GM12878 (cell line): ENCODE results near the gene SCARB2. TPM values are rescaled to one million over a fixed set of nuclear protein-coding genes. Genes with fewer than 3 reads are reported as not detected.

Experiments used
- ATAC-seq: fragments of 200-7000 bp; cut with Tn5 transposase; 3 replicates; pipeline ENCODE4 v1.9.1; 2020; ENCODE audit warnings: mild to moderate bottlenecking, moderate library complexity
- BruUV-seq: library from RNA; stranded (reverse); fragments of 400-500 nt; replicated peaks from 2 replicates; lab custom pipeline; 2021; lab: Mats Ljungman, UMichigan
- CTCF ChIA-PET: fragments of 300-600 bp; sonication (Branson Sonifier 250); formaldehyde crosslinking; extraction: SDS; loops from one replicate; lab custom pipeline; 2021; ENCODE audit warnings: inconsistent platforms; lab: Yijun Ruan, JAX
- POLR2A ChIA-PET: fragments of 350-600 bp; formaldehyde crosslinking; extraction: SDS; loops from one replicate; lab custom pipeline; 2021; ENCODE audit warnings: inconsistent platforms; lab: Charles Lee
- RAD21 ChIA-PET: fragments of 300-600 bp; sonication (Branson Sonifier 250); formaldehyde crosslinking; loops from one replicate; lab custom pipeline; 2023; ENCODE audit warnings: antibody characterized with exemption; ENCODE audit not compliant: unreplicated experiment; lab: Charles Lee
- SMC1A ChIA-PET: fragments of 300-600 bp; sonication (Branson Sonifier 250); formaldehyde crosslinking; loops from one replicate; lab custom pipeline; 2023; ENCODE audit not compliant: unreplicated experiment, uncharacterized antibody; lab: Charles Lee
- DNase-seq: peaks from one replicate; pipeline ENCODE4 v3.0.0-alpha.2; 2011; ENCODE audit warnings: low read depth, low spot score
- FAIRE-seq: peaks from 3 replicates; lab custom pipeline; 2011; peaks lifted over from hg19 to GRCh38; lab: Jason Lieb, UNC
- H2AFZ ChIP-seq: 2 replicates; pipeline ENCODE4 v1.6.0; 2011; ENCODE audit warnings: low read depth, low read length, control low read depth; ENCODE audit not compliant: control insufficient read depth
- H3K27ac ChIP-seq: 2 replicates; pipeline ENCODE4 v1.5.1; 2011; ENCODE audit warnings: control low read depth; ENCODE audit not compliant: control insufficient read depth, insufficient read depth
- H3K27me3 ChIP-seq, 2 experiments: replicated peaks in 1 of 2; 2 replicates each; pipeline versions ENCODE4 v1.6.0 to v1.6.1; 2011; ENCODE audit warnings: low read length in 1 of 2; ENCODE audit not compliant: control insufficient read depth in 2 of 2, insufficient read depth in 2 of 2
- H3K36me3 ChIP-seq, 2 experiments: 2 replicates each; pipeline ENCODE4 v1.5.1; 2011; ENCODE audit warnings: low read length in 1 of 2; ENCODE audit not compliant: control insufficient read depth in 2 of 2, insufficient read depth in 2 of 2
- H3K4me1 ChIP-seq: 2 replicates; pipeline ENCODE4 v1.6.1; 2011; ENCODE audit warnings: mild to moderate bottlenecking, low read length, moderate library complexity, mixed read lengths; ENCODE audit not compliant: control insufficient read depth, insufficient read depth
- H3K4me2 ChIP-seq: 2 replicates; pipeline ENCODE4 v1.6.0; 2011; ENCODE audit warnings: control low read depth; ENCODE audit not compliant: control insufficient read depth, insufficient read depth
- H3K4me3 ChIP-seq: fragments of 200-600 bp; sonication (generic); 2 replicates; pipeline ENCODE4 v1.5.1; 2016
- H3K79me2 ChIP-seq: 2 replicates; pipeline ENCODE4 v1.6.0; 2011; ENCODE audit warnings: low read length; ENCODE audit not compliant: control insufficient read depth, insufficient read depth
- H3K9ac ChIP-seq: 2 replicates; pipeline ENCODE4 v1.8.0; 2011; ENCODE audit warnings: low read length, control low read depth, mixed read lengths; ENCODE audit not compliant: control insufficient read depth, insufficient read depth
- H3K9me3 ChIP-seq: replicated peaks from 3 replicates; pipeline ENCODE4 v1.5.1; 2011; ENCODE audit warnings: mild to moderate bottlenecking, low read length; ENCODE audit not compliant: control insufficient read depth, insufficient read depth
- H4K20me1 ChIP-seq: 2 replicates; pipeline ENCODE4 v1.6.0; 2011; ENCODE audit not compliant: control insufficient read depth, insufficient read depth
- CEBPB ChIP-seq, 2 experiments: fragments of 150-350 bp in 1 of 2; IDR thresholded peaks; 2 replicates each; pipeline ENCODE4 v1.6.1; 2012 to 2014; ENCODE audit warnings: low read depth in 2 of 2, low read length in 2 of 2, borderline replicate concordance in 1 of 2, inconsistent platforms in 1 of 2
- ETV6 ChIP-seq, 2 experiments: fragments of 450-650 bp in 1 of 2; IDR thresholded peaks in 1 of 2; conservative IDR thresholded peaks in 1 of 2; 2 replicates each; pipeline ENCODE4 v1.6.1; 2014; ENCODE audit warnings: antibody characterized with exemption in 1 of 2, borderline replicate concordance in 1 of 2, low read depth in 1 of 2, mild to moderate bottlenecking in 1 of 2, moderate library complexity in 1 of 2
- GABPA ChIP-seq: IDR thresholded peaks from 2 replicates; pipeline ENCODE4 v1.6.1; 2014; ENCODE audit warnings: antibody characterized with exemption, low read depth, mild to moderate bottlenecking, inconsistent platforms
- JUNB ChIP-seq: IDR thresholded peaks from 2 replicates; pipeline ENCODE4 v1.6.1; 2016; ENCODE audit warnings: antibody characterized with exemption, mild to moderate bottlenecking
- MEF2A ChIP-seq: IDR thresholded peaks from 2 replicates; pipeline ENCODE4 v1.6.1; 2011; ENCODE audit warnings: low read depth, mild to moderate bottlenecking, low read length, moderate library complexity; ENCODE audit not compliant: insufficient read depth
- MTA3 ChIP-seq: IDR thresholded peaks from 2 replicates; pipeline ENCODE4 v1.6.1; 2012; ENCODE audit warnings: low read length, inconsistent platforms, borderline replicate concordance
- NR2F1 ChIP-seq: fragments of 450-650 bp; conservative IDR thresholded peaks from 2 replicates; pipeline ENCODE4 v1.6.1; 2017; ENCODE audit warnings: mild to moderate bottlenecking
- NRF1 ChIP-seq: conservative IDR thresholded peaks from 2 replicates; pipeline ENCODE4 v1.6.1; 2011; ENCODE audit warnings: mild to moderate bottlenecking, low read depth, low read length, improper control_type of control experiment
- POLR2A ChIP-seq: IDR thresholded peaks from 2 replicates; pipeline ENCODE4 v1.6.1; 2011; ENCODE audit warnings: low read depth, mild to moderate bottlenecking, low read length
- SP1 ChIP-seq: IDR thresholded peaks from one replicate; pipeline ENCODE4 v1.6.1; 2011; ENCODE audit warnings: low read depth, low read length
- SREBF2 ChIP-seq: IDR thresholded peaks from 2 replicates; pipeline ENCODE4 v1.6.1; 2012; ENCODE audit warnings: mild to moderate bottlenecking, low read length
- TAF1 ChIP-seq: IDR thresholded peaks from 2 replicates; pipeline ENCODE4 v1.6.1; 2011; ENCODE audit warnings: mild to moderate bottlenecking, low read depth, low read length, borderline replicate concordance
- TBL1XR1 ChIP-seq: IDR thresholded peaks from 2 replicates; pipeline ENCODE4 v1.6.1; 2012; ENCODE audit warnings: low read depth, low read length, improper control_type of control experiment
- TCF3 ChIP-seq: IDR thresholded peaks from 2 replicates; pipeline ENCODE4 v1.6.1; 2012; ENCODE audit warnings: low read depth, mild to moderate bottlenecking, low read length, borderline replicate concordance; ENCODE audit not compliant: insufficient read depth
- ZNF217 ChIP-seq: fragments of 450-650 bp; IDR thresholded peaks from 2 replicates; pipeline ENCODE4 v1.6.1; 2017; ENCODE audit warnings: antibody characterized with exemption, mild to moderate bottlenecking
- ZNF24 ChIP-seq: fragments of 450-650 bp; IDR thresholded peaks from 2 replicates; pipeline ENCODE4 v1.6.1; 2017; ENCODE audit warnings: antibody characterized with exemption, mild to moderate bottlenecking
- ZNF384 ChIP-seq: IDR thresholded peaks from 2 replicates; pipeline ENCODE4 v1.6.1; 2012; ENCODE audit warnings: low read depth, mild to moderate bottlenecking, low read length, improper control_type of control experiment, borderline replicate concordance
- WGBS: methylation state at CpG from one replicate; pipeline ENCODE4 v1.1.6; 2016; ENCODE audit warnings: low lambda C conversion rate; ENCODE audit not compliant: insufficient replicate concordance, insufficient coverage; ENCODE audit errors: missing lambda C conversion rate; 5-methylcytosine and 5-hydroxymethylcytosine counted together
- in situ Hi-C: fragments of 300-500 bp; cut with MboI; formaldehyde crosslinking; loops from 9 replicates; pipeline ENCODE4 v1.14.3; 2018; ENCODE audit warnings: mixed read lengths
- intact Hi-C: fragments of 100-400 bp; cut with micrococcal nuclease; formaldehyde crosslinking; loops from one replicate; pipeline ENCODE4 v1.14.2; 2022; ENCODE audit not compliant: unreplicated experiment
- polyA plus RNA-seq, 11 experiments: library from polyadenylated mRNA; depleted of rRNA in 4 of 11; unstranded in 6 of 11; stranded (reverse) in 5 of 11; fragments of >200 nt; fragmentation: Nextera tagmentation in 4 of 11; fragmentation: Illumina TruSeq in 1 of 11; extraction: Ambion mirVana in 4 of 11; extraction: Trizol in 1 of 11; gene quantifications; 1 replicate in 1 of 11; 2 replicates in 10 of 11; pipeline versions ENCODE4 v1.2.1 to v1.2.3, GENCODE V29; 2011 to 2016; ENCODE audit warnings: inconsistent platforms in 2 of 11, missing spikeins in 2 of 11, low read depth in 1 of 11
- total RNA-seq, 4 experiments: library from RNA; depleted of rRNA in 3 of 4; stranded (reverse); fragments of >200 nt in 3 of 4; fragmentation: Illumina TruSeq in 1 of 4; extraction: Trizol in 1 of 4; gene quantifications; 2 replicates each; pipeline versions ENCODE4 v1.2.1 to v1.2.3, GENCODE V29; 2013 to 2021
- TF ChIP-seq, protein P1 (sequence below): IDR thresholded peaks from 2 replicates; pipeline ENCODE4 v1.6.1; 2012; ENCODE audit warnings: low read depth, low read length, improper control_type of control experiment
- TF ChIP-seq, protein P2 (sequence below): fragments of 450-650 bp; IDR thresholded peaks from 2 replicates; pipeline ENCODE4 v1.6.1; 2017; ENCODE audit warnings: mild to moderate bottlenecking, moderate library complexity
- TF ChIP-seq, protein P3 (sequence below): fragments of 450-650 bp; IDR thresholded peaks from 2 replicates; pipeline ENCODE4 v1.6.1; 2016; ENCODE audit warnings: mild to moderate bottlenecking

SCARB2 gene
- total and polyA plus RNA-seq, 10 of the 15 experiments (the other 5 are each of a cell fraction or from before 2014, with no cell fraction given): 2.1 to 11.7 (median 9.5) TPM

DNA sequence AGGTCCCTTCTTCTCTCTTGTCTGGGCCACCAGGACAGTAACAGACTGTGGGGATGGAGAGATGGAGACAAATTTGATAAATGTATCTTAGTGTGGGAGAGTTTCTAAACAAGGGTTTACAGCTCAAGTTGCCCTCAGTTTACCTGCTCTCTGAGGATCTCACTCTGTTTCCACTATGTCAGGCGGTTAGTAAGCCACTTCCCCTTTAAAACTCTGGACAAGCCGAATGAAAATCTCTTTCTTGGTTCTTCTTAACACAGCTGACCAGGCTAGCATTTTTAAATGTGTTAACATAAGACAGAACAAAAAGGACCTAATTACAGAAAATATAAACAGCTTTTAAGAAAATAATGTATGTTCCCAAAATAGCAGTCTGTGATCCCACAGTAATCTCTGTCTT, 2.9 kb upstream of the SCARB2 start (continued):
- TF ChIP-seq TAF1: no peak
- no peak for TF ChIP-seq ETV6 (conservative IDR thresholded peaks at IDR 0.05 in 1 of 2, IDR thresholded peaks at IDR 0.05 in 1 of 2; ENCODE audit: borderline replicate concordance in 1 of 2, low read depth in 1 of 2)
- TF ChIP-seq POLR2A: no peak
- no peak for TF ChIP-seq NR2F1
- TF ChIP-seq JUNB: no peak
- TF ChIP-seq SP1: no peak

DNA sequence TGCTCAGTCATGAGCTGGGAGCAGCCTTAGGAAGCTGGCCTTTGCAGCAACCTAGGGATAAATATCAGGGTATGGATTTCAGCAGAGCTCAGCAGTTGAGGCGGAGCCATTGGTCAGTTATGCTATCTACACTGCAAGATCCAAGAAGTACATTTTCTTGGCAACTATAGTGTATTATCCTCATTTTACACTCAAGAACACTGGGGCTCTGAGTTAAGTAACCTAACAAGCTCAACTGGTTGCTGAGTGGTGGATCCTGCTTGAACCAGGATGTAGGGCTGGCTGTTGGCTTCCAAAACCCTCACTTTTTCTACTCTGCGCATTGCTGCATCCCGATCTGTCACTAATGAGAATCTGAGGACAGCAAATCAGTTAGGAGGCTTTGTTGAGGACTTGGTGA, 1.5 kb upstream of the SCARB2 start:
- Histone ChIP-seq H2AFZ (no peak overlapping the region), H3K27me3 (no peaks in the 10 kb centered on the region), H3K4me2 (no peak overlapping the region), H3K4me3 (no peak overlapping the region), H3K9ac (no peak overlapping the region), H3K27ac (no peak overlapping the region), H3K79me2 (peaks cover 3% of the 10 kb centered on the region), H3K4me1 (peaks cover 14% of the 10 kb centered on the region), H3K9me3 (no peaks in the 10 kb centered on the region), H3K36me3 (no peaks in the 10 kb centered on the region), H4K20me1 (no peaks in the 10 kb centered on the region)
- FAIRE-seq (no peak), DNase-seq (no peak), ATAC-seq (no peak)
- 98% methylated on average over 3 of the region's 3 CpGs for WGBS
- ChIA-PET RAD21 (interaction anchor here (1.8 kb wide), 1 partner anchor 35 kb away, joined by 11 read pairs; no protein-coding TSS in a partner anchor), SMC1A (interaction anchor here (1.4 to 1.6 kb wide), 2 partner anchors 15 to 35 kb away, joined by 4 to 6 read pairs; no protein-coding TSS in a partner anchor), POLR2A (no interaction called here), CTCF (interaction anchor here (0.8 to 1.8 kb wide), 2 partner anchors 35 to 163 kb away, joined by 3 to 6 read pairs; no protein-coding TSS in a partner anchor)
- in situ Hi-C loops (no loop called here), intact Hi-C loops (no loop called here)
- BruUV-seq: no TSS peak
- TF ChIP-seq GABPA (no peak), MTA3 (no peak), CEBPB (IDR thresholded peaks at IDR 0.05; ENCODE audit: borderline replicate concordance in 1 of 2, low read depth in 2 of 2, low read length in 2 of 2) (no peak), TCF3 (no peak), NRF1 (no peak), ZNF217 (no peak), TBL1XR1 (no peak), MEF2A (no peak), SREBF2 (no peak), ZNF24 (no peak), ZNF384 (no peak)
- TF ChIP-seq, protein P1, sequence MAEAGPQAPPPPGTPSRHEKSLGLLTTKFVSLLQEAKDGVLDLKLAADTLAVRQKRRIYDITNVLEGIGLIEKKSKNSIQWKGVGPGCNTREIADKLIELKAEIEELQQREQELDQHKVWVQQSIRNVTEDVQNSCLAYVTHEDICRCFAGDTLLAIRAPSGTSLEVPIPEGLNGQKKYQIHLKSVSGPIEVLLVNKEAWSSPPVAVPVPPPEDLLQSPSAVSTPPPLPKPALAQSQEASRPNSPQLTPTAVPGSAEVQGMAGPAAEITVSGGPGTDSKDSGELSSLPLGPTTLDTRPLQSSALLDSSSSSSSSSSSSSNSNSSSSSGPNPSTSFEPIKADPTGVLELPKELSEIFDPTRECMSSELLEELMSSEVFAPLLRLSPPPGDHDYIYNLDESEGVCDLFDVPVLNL: no peak
- TF ChIP-seq, protein P2, sequence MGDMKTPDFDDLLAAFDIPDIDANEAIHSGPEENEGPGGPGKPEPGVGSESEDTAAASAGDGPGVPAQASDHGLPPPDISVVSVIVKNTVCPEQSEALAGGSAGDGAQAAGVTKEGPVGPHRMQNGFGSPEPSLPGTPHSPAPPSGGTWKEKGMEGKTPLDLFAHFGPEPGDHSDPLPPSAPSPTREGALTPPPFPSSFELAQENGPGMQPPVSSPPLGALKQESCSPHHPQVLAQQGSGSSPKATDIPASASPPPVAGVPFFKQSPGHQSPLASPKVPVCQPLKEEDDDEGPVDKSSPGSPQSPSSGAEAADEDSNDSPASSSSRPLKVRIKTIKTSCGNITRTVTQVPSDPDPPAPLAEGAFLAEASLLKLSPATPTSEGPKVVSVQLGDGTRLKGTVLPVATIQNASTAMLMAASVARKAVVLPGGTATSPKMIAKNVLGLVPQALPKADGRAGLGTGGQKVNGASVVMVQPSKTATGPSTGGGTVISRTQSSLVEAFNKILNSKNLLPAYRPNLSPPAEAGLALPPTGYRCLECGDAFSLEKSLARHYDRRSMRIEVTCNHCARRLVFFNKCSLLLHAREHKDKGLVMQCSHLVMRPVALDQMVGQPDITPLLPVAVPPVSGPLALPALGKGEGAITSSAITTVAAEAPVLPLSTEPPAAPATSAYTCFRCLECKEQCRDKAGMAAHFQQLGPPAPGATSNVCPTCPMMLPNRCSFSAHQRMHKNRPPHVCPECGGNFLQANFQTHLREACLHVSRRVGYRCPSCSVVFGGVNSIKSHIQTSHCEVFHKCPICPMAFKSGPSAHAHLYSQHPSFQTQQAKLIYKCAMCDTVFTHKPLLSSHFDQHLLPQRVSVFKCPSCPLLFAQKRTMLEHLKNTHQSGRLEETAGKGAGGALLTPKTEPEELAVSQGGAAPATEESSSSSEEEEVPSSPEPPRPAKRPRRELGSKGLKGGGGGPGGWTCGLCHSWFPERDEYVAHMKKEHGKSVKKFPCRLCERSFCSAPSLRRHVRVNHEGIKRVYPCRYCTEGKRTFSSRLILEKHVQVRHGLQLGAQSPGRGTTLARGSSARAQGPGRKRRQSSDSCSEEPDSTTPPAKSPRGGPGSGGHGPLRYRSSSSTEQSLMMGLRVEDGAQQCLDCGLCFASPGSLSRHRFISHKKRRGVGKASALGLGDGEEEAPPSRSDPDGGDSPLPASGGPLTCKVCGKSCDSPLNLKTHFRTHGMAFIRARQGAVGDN: no peak
- TF ChIP-seq, protein P3, sequence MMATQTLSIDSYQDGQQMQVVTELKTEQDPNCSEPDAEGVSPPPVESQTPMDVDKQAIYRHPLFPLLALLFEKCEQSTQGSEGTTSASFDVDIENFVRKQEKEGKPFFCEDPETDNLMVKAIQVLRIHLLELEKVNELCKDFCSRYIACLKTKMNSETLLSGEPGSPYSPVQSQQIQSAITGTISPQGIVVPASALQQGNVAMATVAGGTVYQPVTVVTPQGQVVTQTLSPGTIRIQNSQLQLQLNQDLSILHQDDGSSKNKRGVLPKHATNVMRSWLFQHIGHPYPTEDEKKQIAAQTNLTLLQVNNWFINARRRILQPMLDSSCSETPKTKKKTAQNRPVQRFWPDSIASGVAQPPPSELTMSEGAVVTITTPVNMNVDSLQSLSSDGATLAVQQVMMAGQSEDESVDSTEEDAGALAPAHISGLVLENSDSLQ: no peak
